GM18870 (cell line): ENCODE results near the gene EMC6.
A peak's percentile ranks its signal among the peaks of the same experiment; 100 is the strongest.
"Not testable (repeated sequence)": the region's sequence is repeated elsewhere in the genome, so short reads cannot be mapped to it uniquely, and the experiment has no call there.

Experiments
- ATAC-seq: cut with Tn5 transposase; IDR thresholded peaks from one replicate; pipeline ENCODE4 v1.9.1; 2021; ENCODE audit warnings: moderate library complexity; ENCODE audit not compliant: unreplicated experiment

Gene EMC6

GRCh38 chr17:3679531-3680126 lies 11.0 kb downstream of the EMC6 start:
- no peak for ATAC-seq

GRCh38 chr17:3681057-3681456 lies 12.4 kb downstream of the EMC6 start:
- no peak for ATAC-seq

- ATAC-seq: no peak
Measured at GRCh38 chr17:3681565-3681964, 13.0 kb downstream of the EMC6 start.

DNA sequence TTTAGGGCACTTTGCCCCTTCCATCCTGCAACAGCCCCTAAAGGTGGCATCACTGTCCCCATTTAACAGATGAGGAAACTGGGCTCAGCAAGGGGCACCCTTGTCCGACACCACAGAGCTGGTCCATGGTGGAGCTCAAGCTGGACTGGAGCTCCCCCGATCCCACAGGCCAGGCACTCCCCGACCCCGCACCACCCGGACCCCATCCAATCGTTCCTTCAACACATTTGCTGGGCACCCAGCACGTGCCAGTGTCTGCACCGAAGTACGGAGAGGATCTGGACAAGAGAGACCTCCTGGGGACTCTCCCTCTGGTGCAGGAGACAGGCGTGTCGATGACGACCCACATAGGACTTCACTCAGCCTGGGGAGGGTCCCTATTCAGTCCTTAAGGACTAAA lies 13.4 kb downstream of the EMC6 start:
- ATAC-seq: no peak

DNA sequence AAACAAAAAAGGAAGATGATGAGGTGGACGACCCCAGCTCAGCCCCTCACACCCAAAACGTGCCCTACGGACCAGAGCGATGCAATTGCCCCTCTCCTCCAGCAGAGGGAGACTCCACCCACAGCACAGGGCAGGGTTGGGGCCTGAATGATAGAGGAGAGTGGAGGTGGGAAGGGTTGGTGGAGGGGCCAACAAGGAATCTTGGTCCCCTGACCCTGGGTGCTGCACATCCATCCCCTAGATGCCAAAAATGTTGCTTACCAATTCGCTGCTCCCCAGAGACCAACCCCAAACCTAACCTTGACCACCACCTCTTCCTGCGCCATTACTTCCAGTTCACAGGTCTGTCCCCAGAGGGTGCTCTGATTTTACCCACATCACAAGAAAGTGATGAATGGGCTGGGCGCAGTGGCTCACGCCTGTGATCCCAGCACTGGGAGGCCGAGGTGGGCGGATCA lies 14.5 kb downstream of the EMC6 start:
- ATAC-seq: no peak

GRCh38 chr17:3685174-3685573 lies 16.6 kb downstream of the EMC6 start:
- ATAC-seq: no peak

DNA sequence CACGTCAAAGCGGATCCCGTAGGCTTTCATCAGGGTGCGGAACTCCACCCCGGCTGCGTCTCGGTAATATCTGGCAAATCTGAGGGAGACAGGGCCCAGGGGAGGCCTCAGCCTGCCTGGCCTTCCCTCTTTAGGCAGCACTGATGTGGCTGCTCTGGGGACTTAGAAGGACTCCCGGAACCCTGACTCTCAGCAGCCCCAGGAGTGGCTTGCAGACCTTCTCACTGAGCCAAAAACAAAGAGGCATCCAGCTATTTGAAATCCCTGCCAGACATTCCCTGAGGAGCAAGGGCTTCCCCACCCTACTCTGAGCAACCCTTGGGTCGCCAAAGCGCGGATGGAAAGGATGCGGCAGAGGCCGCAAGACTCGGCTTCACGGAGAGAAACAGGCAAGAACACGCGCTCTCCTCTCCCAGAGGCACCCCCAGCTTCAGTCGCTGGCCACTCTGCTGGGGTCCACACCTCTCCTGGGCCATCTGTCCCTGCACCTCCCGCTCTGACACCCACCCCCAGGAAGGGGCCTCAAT lies 19.5 kb downstream of the EMC6 start:
- ATAC-seq: no peak

GRCh38 chr17:3688852-3689261 lies 20.2 kb downstream of the EMC6 start:
- no peak for ATAC-seq

DNA sequence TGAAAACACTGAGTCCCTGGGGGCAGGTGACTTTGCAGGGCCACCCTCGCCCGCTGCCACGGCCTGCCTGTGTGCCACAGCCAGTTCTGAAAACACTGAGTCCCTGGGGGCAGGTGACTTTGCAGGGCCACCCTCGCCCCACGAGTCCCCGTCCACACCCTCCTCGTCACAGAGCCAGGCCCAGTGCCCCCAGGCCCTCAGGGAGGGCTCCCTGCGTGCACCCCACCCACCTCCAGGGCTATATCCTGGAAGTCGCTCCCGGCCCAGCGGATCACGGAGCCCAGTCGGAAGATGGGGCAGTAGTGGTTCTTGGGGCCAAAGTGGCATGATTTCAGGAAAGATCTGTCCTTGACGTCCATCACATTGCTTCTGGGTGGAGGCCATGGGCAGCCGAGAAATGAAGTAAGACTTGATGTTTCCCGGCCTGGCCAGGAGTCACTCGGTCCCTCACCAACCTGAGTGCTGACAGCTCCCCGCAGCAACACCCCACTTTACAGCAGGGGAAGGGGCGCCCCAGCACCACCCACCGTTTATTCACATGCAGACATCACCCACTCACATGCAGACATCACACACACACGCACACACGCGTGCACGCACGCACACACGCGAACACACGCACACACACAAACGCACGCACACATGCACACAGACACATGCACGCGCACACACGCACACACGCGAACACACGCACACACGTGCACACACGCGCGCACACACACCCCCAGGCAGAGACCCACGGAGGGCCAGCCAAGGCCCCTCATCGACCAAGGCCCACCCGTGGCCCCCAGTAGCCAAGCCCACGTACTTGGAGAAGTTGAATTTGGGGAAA lies 20.9 kb downstream of the EMC6 start:
- ATAC-seq: no peak

DNA sequence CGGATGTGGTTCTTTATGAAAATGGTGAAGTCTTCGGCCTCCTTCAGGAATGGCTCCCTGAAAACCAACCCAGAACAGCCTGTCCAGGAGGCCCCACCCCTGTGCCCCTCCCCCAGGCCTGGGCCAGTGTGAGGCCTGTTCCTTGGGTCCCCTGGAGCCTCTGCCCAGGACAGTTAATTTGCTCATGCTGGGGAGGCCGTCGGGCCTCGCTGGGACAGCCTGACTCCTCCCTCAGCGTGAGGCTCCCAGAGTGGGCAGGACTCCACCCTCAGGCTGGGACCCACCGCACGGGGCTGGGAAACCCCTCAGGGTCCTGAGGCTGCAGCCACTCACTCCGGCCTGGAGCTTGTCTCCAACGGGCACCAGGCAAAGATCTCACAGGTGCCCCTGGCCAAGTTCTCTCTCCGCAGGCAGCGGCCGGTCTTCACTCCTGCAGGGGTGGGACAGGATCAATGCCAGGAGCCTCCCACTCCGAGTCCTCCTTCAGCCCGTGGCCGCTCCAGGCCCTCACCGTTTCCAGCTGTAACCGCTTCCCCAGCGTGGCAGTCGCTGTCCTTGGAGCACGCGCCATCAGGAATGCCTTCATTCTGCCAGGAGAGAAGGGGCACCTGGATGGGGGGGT lies 21.6 kb downstream of the EMC6 start:
- ATAC-seq: no peak

DNA sequence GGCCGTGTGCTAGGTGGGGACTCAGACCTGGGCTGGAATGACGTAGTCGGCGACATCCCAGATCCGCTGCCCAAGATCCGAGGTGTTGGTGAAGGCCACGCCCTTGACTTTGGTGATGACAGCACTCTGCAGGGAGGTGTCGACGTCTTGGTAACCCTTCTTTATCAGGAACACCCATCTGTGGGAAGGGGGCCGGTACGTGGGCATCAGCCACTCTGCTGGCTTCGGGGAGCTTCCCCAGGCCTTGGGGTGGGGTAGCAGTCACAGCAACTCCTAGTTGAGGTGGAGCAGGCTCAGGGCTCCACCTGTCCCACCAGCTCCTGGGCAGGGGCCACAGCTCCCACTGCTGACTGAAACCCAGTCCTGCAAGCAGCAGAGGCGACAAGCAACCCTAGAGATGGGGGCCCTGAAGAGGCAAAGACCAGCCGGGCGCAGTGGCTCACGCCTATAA lies 23.0 kb downstream of the EMC6 start:
- ATAC-seq: no peak

DNA sequence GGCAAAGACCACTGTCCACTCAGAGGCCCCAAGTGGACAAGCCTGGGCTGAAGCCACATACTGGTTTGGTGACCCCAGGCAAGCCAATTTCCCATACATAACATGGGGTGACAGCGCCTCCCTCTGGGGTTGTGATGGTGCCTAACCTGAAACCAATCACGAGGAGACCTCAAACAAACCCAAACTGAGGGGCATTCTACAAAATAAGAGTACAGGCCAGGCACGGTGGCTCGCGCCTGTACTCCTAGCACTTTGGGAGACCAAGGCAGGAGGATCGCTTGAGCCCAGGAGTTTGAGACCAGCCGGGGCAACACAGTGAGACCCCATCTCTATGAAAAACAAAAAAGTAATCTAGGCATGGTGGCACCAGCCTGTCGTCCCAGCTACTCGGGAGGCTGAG lies 23.7 kb downstream of the EMC6 start:
- no peak for ATAC-seq

- no peak for ATAC-seq
Measured at GRCh38 chr17:3693141-3693540, 24.5 kb downstream of the EMC6 start.

DNA sequence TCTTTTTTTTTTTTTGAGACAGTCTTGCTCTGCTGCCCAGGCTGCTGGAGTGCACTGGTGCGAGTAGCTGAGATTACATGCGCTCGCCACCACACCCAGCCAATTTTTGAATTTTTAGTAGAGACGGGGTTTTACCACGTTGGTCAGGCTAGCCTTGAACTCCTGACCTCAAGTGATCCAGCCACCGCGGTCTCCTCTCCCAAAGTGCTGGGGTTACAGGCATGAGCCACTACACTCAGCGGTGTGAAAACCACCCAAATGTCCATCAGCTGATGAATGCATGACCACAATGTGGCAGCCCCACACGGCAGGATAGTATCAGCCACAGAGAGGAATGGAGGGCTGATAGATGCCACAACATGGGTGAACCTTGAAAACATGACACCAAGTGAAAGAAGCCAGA lies 25.2 kb downstream of the EMC6 start:
- peak; percentile 53 for ATAC-seq

DNA sequence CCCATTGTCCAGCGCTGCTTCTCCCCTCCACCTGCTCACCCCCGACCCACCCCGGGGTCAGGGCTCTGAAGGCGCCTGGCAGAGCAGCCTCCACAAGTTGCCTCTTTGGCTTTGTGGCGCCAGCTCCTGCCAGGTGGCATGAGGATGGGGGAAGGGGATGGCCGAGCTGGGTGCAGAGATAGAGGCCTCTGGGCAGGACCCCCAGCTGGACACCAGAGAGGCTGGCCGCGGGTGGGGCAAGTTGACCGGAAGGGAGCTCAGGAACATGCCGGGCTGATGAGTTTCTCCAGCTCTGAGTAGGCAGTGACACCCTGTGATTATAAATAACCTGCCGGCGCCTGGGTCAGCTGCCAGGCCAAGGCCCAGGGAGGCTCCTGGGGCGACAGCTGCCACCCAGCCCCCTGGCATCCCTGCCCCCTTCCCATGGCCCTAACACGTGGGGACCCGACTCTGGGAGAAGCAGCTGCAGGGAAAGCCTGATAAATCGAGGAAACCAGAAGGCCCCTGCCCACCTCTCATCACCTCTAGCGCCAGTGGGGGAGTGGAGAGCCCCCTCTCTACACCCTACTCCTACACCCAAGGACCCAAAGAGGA lies 26.6 kb downstream of the EMC6 start:
- ATAC-seq: no peak

- no peak for ATAC-seq
Measured at GRCh38 chr17:3695723-3696411, 27.3 kb downstream of the EMC6 start, which contains the start of gene P2RX5. Gene P2RX5, minus strand, starts transcription at chr17:3696155. Its CDS starts 150 bp downstream, at chr17:3696005.

DNA sequence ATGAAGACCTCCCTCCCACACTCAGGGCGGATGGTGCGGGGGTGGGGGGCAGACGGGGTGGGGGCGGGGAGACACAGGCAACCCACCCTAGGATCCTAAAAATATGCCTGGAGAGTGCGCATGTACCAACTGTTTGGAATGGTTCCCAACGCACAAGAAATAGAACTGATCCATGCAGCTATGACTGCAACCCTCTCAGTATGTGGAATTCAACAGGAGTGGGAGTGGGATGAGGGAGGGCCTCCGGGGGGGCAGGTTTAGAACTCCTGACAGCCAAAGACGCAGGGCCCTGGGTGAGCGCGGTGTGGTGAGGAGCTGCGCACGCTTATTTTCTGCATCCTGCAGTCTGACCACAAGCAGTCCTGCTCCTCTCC lies 28.5 kb downstream of the EMC6 start:
- no peak for ATAC-seq

- no peak for ATAC-seq
Measured at GRCh38 chr17:3698139-3698538, 29.5 kb downstream of the EMC6 start.

DNA sequence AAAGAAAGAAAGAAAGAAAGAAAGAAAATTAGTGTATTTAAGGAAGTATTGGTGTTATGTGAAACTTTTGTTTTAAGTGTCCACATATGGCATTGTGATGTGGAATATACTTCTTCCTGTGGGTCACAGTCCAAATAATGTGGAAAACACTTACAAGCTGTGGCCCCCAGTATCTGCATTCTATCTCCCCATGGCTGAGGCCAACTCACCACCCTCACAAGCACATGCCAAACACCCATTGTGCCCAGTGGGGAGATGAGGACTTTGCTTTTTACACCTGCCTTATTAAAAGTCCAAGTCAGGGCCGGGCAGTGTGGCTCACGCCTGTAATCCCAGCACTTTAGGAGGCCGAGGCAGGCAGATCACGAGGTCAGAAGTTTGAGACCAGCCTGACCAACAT lies 31.3 kb downstream of the EMC6 start:
- no peak for ATAC-seq

DNA sequence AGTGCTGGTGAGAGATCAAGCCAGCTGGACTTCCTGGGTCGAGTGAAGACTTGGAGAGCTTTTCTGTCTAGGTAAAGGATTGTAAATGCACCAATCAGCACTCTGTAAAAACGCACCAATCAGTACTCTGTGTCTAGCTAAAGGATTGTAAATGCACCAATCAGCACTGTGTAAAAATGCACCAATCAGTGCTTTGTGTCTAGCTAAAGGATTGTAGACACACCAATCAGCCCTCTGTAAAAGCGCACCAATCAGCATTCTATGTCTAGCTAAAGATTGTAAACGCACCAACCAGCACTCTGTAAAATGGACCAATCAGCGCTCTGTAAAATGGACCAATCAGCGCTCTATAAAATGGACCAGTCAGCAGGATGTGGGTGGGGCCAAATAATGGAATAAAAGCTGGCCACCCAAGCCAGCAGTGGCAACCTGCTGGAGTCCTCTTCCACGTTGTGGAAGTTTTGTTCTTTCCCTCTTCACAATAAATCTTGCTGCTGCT lies 33.5 kb downstream of the EMC6 start:
- ATAC-seq: not testable (repeated sequence)
